T-helper 17 cell (primary cell): ENCODE data around the gene IGSF23. TPM values are rescaled to one million over a fixed set of nuclear protein-coding genes. Genes with fewer than 3 reads are reported as not detected.
"Not testable (repeated sequence)": the region's sequence is repeated elsewhere in the genome, so short reads cannot be mapped to it uniquely, and the experiment has no call there.

Experiments used
- ATAC-seq: fragments of 150-1000 bp; cut with Tn5 transposase; 2 replicates; pipeline ENCODE4 v1.10.0; 2021; ENCODE audit warnings: mild to moderate bottlenecking, moderate library complexity
- DNase-seq, 3 donors: peaks; one replicate each; pipeline versions ENCODE4 v3.0.0 to v3.0.0-alpha.2; 2020 to 2021
- H3K9me3 ChIP-seq: one replicate; pipeline ENCODE4 v1.7.0; 2013; ENCODE audit warnings: low read length, mild to moderate bottlenecking; ENCODE audit not compliant: control insufficient read depth, poor library complexity, severe bottlenecking
- H3K27ac Mint-ChIP-seq: one replicate; pipeline ENCODE4 v1.8.0; 2022; ENCODE audit warnings: mild to moderate bottlenecking, moderate library complexity, mixed read lengths
- H3K27me3 Mint-ChIP-seq: one replicate; pipeline ENCODE4 v1.8.0; 2022; ENCODE audit warnings: mixed read lengths
- H3K36me3 Mint-ChIP-seq: one replicate; pipeline ENCODE4 v1.8.0; 2022; ENCODE audit warnings: low read depth, mixed read lengths
- H3K4me1 Mint-ChIP-seq: one replicate; pipeline ENCODE4 v1.8.0; 2022; ENCODE audit warnings: mild to moderate bottlenecking, mixed read lengths
- H3K4me3 Mint-ChIP-seq: one replicate; pipeline ENCODE4 v1.8.0; 2022; ENCODE audit warnings: mild to moderate bottlenecking, moderate library complexity, mixed read lengths
- total RNA-seq, 4 donors: library from RNA in 2 of 4; stranded (reverse) in 2 of 4; gene quantifications; one replicate each; pipeline ENCODE4 v1.2.3 and lab custom pipeline; 2022 to 2026

IGSF23 gene
- total RNA-seq, 2 donors from 2014 or later, result not detected

DNA sequence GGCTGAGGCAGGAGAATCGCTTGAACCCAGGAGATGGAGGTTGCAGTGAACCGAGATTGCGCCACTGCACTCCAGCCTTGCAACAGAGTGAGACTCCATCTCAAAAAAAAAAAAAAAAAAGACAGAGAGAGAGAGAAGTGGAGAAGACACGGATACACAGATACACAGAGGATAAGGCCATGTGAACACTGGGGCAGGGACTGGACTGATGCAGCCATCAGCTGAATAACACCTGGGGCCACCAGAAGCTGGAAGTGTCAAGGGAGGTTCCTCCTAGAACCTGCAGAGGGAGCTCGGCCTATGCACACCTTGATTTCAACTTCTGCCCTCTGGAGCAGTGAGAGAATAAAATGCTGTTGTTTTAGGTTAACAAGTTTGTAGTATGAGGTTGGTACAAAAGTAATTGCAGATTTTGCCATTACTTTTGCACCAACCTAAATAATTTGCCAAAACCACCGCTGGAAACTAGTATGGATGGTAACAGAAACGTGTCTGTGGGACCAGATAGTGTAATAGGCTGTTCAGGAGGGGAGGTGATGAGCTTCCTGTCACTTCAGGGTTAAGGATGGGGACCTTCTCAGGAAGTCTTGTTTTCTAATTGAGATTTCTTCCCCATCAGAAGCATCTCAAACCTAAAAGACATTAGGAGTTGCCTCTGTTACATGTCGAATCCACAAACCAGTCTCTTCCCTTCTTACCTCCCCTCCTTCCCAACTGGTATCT lies 36.4 kb upstream of the IGSF23 start:
- H3K9me3 ChIP-seq, result no peaks in the 10 kb centered on the region
- Mint-ChIP-seq H3K36me3 (no peaks in the 10 kb centered on the region), H3K27ac (no peak overlapping the region), H3K4me1 (no peaks in the 10 kb centered on the region), H3K4me3 (no peak overlapping the region), H3K27me3 (peaks cover 13% of the 10 kb centered on the region)
- DNase-seq, result no peak
- no peak for ATAC-seq

DNA sequence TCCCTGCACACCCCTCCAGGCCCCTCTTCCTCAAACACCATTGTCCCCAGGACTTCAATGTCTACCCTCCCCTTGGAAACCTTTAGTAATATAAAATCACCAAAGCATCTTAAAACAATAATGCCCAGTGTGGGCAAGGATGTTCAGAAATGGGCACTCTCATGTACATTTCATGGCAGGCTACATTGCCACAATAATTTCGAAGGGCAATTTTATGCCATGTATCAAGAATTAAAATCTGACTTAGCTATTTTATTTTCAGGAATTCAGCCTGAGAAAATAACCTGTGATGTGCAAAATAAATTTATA lies 35.8 kb upstream of the IGSF23 start:
- no peaks in the 10 kb centered on the region for H3K9me3 ChIP-seq
- no peak for ATAC-seq
- no peaks in the 10 kb centered on the region for H3K36me3 Mint-ChIP-seq
- no peak for DNase-seq
- H3K27me3 Mint-ChIP-seq, result peaks cover 10% of the 10 kb centered on the region
- no peak overlapping the region for H3K4me3 Mint-ChIP-seq
- H3K27ac Mint-ChIP-seq, result no peak overlapping the region
- no peaks in the 10 kb centered on the region for H3K4me1 Mint-ChIP-seq

DNA sequence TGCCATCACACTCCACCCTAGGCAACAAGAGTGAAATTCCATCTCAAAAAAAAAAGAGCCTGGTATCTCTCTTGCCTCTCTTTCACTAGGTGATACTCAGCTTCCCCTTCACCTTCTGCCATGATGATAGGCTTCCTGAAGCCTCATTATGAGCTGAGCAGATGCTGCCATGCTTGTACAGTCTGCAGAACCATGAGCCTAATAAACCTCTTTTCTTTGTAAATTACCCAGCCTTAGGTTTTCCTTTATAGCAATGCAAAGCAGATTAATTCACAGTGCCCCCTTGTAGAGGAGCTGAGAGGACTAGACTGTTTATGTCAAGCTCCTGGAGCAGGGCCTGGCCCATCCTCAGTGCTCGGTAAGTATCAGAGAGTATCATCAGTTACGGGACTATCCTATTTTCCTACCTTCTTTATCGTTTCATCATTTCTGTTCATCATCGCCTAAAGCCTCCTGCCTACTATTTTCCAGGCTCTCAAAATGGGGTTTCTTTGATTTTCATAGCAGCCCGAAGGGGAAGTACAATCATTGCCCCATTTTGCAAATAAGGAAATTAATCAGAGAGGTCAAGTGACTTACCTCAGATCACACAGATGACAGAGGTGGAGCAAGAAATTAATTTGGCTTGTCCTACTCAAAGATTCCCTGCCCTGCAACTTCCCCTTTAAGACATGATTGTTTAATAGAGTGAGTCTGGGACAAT lies 33.5 kb upstream of the IGSF23 start:
- no peak for DNase-seq
- H3K36me3 Mint-ChIP-seq, result no peaks in the 10 kb centered on the region
- ATAC-seq, result no peak

DNA sequence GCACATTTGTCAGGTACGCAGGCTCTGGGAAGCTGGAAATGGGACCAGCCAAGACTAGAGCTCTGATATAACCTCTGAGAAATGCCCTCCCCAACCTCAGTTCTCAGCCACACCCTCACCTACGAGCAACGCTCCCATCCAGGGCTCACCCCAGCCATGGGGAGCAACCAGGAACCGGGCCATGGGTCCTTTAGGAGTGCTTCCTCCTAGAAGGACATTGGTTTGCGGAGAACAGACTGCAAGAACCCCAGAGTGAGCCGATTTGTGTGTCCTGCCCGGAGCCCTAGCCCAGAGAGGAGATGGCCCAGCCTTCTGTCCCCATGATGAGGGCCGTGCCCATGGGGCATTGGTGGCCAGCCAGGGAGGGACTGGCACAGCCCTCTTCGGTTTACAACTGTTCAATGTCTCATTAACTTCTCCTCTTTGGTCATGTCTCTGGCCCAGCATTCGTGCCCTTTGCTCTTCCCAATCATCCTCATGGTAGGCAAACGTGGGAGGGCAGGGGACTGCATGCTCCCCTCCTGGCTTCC lies 32.9 kb upstream of the IGSF23 start:
- no peak overlapping the region for H3K4me3 Mint-ChIP-seq
- H3K27me3 Mint-ChIP-seq, result no peaks in the 10 kb centered on the region
- no peaks in the 10 kb centered on the region for H3K4me1 Mint-ChIP-seq
- no peak for DNase-seq
- no peaks in the 10 kb centered on the region for H3K36me3 Mint-ChIP-seq
- H3K9me3 ChIP-seq, result no peaks in the 10 kb centered on the region
- no peak for ATAC-seq
- H3K27ac Mint-ChIP-seq, result no peak overlapping the region

More for the DNA sequence above, 33.5 kb upstream of the IGSF23 start:
- H3K27ac Mint-ChIP-seq, result no peak overlapping the region
- H3K9me3 ChIP-seq, result no peaks in the 10 kb centered on the region
- H3K4me3 Mint-ChIP-seq, result no peak overlapping the region
- no peaks in the 10 kb centered on the region for H3K27me3 Mint-ChIP-seq
- no peaks in the 10 kb centered on the region for H3K4me1 Mint-ChIP-seq

DNA sequence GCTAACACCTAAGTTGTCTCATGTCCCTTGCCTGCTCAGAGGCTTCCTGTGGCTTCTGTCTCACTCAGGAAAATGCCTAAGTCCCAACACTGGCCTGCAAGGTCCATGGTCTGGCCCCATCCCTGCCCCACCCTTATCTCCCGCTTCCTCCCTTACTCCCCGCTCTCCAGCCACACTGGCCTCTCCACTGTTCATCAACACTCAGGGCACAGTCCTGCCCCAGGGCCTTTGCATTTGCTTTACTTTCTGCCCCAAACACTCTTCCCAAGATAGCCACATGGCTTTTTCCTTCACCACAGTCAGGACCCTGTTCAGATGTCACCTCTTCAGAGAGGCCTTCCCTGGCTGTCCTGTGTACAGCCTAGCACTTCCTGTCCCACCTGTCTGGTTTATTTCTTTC lies 32.1 kb upstream of the IGSF23 start:
- no peaks in the 10 kb centered on the region for H3K4me1 Mint-ChIP-seq
- H3K27ac Mint-ChIP-seq, result no peak overlapping the region
- H3K36me3 Mint-ChIP-seq, result no peaks in the 10 kb centered on the region
- H3K27me3 Mint-ChIP-seq, result no peaks in the 10 kb centered on the region
- no peaks in the 10 kb centered on the region for H3K9me3 ChIP-seq
- DNase-seq (no peak), ATAC-seq (no peak)
- H3K4me3 Mint-ChIP-seq, result no peak overlapping the region

DNA sequence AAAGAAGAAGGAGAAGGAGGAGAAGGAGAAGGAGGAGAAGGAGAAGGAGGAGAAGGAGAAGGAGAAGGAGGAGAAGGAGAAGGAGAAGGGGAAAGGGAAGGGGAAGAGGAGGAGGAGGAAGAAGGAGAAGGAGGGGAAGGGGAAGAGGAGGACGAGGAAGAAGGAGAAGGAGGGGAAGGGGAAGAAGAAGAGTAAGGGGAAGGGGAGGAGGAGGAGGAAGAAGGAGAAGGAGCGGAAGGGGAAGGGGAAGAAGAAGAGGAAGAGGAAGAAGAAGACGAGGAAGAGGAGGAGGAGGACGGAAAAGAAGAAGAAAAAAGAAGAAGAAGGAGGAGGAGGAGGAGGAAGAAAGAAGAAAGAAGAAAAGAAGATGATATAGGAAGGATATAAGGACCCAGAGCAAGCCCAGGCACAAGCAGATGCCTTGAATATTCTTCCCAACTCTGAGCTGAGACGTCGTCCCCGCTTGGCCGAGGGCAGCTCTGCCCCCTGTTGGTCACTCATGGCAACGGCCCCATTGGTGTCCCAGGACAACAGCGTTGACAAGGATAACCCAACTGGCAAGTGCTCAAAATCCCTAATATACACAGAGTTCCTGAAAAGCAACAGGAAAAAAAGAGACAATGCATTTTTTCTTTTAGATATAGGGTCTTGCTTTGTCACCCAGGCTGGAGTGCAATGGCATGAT lies 30.6 kb upstream of the IGSF23 start:
- Mint-ChIP-seq H3K27ac (no peak overlapping the region), H3K36me3 (no peaks in the 10 kb centered on the region), H3K4me3 (no peak overlapping the region), H3K27me3 (no peaks in the 10 kb centered on the region), H3K4me1 (no peaks in the 10 kb centered on the region)
- DNase-seq, result no peak
- no peak for ATAC-seq
- no peaks in the 10 kb centered on the region for H3K9me3 ChIP-seq

DNA sequence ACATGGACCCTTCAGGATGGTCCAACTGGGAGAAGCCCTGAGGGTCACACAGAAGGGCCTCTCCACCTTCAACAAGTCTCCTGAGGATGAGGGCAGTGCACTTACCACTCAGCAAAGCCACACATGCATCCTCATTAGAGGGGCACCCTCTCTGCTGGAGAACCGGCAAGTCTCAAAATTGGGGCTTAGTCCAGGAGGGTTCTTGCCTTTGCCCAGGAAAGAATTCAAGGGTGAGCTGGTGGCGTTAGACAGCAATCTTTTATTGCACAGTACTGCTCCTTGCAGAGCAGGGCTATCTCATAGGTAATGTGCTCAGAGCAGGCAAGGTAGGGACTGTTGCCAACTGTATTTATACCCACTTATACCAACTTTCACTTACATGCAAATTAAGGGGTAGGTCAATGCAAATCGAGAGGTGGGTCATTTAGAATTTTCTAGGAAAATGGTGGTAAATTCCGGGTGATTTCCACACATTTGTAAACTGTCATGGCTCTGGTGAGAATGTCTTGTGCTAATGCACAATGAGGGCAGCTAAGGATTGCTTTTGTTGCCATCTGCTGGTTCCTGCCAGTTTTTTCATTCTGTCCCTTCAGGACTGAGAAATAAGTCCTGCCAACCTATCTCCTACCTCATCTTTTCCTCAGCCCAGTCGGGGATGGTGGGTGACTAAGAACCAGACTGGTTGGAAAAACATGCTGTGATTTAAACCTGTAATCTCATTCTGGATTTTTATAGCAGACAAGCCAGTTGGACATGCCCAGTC lies 27.8 kb upstream of the IGSF23 start:
- DNase-seq (no peak), ATAC-seq (no peak)
- peaks cover under 1% of the 10 kb centered on the region for H3K27me3 Mint-ChIP-seq

DNA sequence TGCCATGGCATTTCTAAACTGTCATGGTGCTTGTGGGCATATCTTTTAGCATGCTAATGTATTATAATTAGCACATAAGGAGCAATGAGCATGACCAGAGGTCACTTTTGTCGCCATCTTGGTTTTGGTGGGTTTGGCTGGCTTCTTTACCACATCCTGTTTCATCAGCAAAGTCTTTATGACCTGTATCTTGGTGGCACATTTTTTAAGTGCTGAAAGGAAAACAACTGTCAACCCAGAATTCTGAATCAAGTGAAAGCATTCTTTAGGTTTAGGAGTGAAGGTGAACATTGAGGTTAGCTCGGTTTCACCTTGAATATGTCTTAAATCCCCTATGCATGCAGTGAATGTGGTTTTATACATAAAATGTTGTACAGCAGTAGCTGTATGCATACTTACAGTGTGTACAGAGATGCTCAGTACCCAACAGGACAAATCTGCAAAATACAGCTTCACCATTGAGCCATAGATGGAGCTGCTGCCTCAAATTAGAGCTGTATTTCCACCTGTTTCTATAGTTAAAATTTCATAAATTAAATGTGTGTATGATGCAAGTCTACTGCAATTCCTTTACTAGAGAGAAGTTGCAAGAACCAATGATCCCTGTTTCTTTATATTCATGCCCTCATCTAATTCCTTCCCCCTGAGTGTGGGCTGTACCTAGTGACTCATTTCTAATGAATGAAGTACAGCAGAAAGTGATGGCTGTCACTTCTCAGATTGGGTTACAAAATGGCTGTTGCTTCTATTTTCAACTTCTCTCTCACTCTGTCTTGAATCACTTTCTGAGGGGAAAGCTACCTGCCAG lies 25.2 kb upstream of the IGSF23 start:
- Mint-ChIP-seq H3K27ac (no peak overlapping the region), H3K27me3 (peaks cover 4% of the 10 kb centered on the region), H3K4me3 (no peak overlapping the region), H3K36me3 (no peaks in the 10 kb centered on the region), H3K4me1 (no peaks in the 10 kb centered on the region)
- ATAC-seq, result no peak
- no peak for DNase-seq
- H3K9me3 ChIP-seq, result no peaks in the 10 kb centered on the region

More for the DNA sequence above, 27.8 kb upstream of the IGSF23 start:
- H3K9me3 ChIP-seq, result no peaks in the 10 kb centered on the region
- Mint-ChIP-seq H3K36me3 (no peaks in the 10 kb centered on the region), H3K27ac (no peak overlapping the region), H3K4me3 (no peak overlapping the region), H3K4me1 (no peaks in the 10 kb centered on the region)

DNA sequence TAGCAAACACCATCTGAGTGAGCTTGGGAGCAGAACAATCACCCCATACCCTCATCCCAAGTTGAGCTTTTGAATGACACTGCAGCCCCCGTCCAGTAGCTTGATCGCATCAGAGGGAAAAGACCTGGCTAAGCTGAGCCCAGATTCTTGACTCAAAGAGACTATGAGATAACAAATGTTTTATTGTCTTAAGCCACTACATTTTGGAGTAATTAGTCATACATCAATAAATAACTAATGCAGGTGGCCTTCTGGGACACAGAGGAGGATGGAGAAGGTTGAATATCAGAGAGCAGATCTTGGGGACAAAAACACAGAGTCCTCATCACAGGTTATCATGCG lies 24.6 kb upstream of the IGSF23 start:
- H3K4me1 Mint-ChIP-seq, result no peaks in the 10 kb centered on the region

DNA sequence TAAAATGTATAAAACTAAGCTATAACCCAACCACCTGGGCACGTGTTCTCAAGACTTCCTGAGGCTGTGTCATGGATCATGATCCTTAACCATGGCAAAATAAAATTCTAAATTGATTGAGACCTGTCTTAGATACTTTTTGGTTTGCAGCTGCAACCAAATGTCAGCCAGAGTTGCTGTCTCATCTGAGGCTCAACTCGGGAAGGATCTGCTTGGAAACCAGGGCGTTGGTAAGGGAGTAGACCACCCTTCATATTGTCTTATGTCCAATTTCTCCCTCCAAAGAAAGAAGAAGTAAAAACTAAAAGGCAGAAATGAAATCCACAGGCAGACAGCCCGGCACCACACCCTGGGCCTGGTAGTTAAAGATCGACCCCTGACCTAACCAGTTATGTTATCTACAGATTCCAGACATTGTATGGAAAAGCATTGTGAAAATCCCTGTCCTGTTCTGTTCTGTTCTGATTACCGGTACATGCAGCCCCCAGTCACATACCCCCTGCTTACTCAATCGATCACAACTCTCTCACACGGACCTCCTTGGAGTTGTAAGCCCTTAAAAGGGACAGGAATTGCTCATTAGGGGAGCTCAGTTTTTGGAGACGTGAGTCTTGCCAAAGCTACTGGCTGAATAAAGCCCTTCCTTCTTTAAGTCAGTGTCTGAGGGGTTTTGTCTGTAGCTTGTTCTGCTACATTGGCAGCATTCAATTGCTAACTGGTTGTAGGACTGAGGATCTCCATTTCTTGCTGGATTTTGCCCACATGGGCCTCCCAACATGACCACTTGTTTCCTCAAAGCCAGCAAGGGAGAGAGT lies 22.9 kb upstream of the IGSF23 start:
- no peaks in the 10 kb centered on the region for H3K36me3 Mint-ChIP-seq
- no peak for DNase-seq
- H3K27me3 Mint-ChIP-seq, result peaks cover 4% of the 10 kb centered on the region
- ATAC-seq, result no peak
- H3K27ac Mint-ChIP-seq, result no peak overlapping the region
- H3K4me3 Mint-ChIP-seq, result no peak overlapping the region
- H3K9me3 ChIP-seq, result no peaks in the 10 kb centered on the region
- H3K4me1 Mint-ChIP-seq, result no peaks in the 10 kb centered on the region

More for the DNA sequence above, 24.6 kb upstream of the IGSF23 start:
- H3K9me3 ChIP-seq, result no peaks in the 10 kb centered on the region
- Mint-ChIP-seq H3K27me3 (peaks cover 4% of the 10 kb centered on the region), H3K4me3 (no peak overlapping the region), H3K27ac (no peak overlapping the region), H3K36me3 (no peaks in the 10 kb centered on the region)
- ATAC-seq (no peak), DNase-seq (no peak)

DNA sequence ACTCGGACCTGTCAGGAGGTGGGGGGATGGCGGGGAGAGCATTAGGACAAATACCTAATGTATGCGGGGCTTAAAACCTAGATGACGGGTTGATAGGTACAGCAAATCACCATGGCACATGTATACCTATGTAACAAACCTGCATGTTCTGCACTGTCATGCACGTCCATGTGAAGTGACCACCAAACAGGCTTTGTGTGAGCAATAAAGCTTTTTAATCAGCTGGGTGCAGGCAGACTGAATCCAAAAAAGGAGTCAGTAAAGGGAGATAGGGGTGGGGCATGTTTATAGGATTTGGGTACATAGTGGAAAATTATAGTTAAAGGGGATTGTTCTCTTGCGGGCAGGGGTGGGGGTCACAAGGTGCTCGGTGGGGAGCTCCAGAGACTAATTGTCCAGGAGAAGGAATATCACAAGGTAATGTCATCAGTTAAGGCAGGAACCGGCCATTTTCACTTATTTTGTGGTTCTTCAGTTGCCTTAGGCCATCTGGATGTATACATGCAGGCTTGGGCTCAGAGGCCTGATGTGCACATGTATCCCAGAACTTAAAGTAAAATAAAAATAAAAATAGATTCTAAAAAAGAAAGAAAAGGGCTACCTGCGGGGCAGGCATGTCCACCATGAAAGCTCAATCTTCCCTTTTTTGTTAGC lies 21.9 kb upstream of the IGSF23 start:
- not testable (repeated sequence) for DNase-seq, H3K27me3 Mint-ChIP-seq, H3K4me3 Mint-ChIP-seq, H3K4me1 Mint-ChIP-seq, H3K36me3 Mint-ChIP-seq, H3K9me3 ChIP-seq, H3K27ac Mint-ChIP-seq, ATAC-seq
